Neural cell (in vitro differentiated cells): Measurements from ENCODE around the gene EFCAB13. TPM values are rescaled to one million over a fixed set of nuclear protein-coding genes. Genes with fewer than 3 reads are reported as not detected.

Experiments used
- H2AFZ ChIP-seq: fragments of 200-600, 300-800 bp; sonication (generic), shearing (Covaris generic); 2 replicates; pipeline ENCODE4 v1.6.0; 2014; ENCODE audit warnings: low read depth, mild to moderate bottlenecking, antibody characterized with exemption, low read length, moderate library complexity
- H3F3A ChIP-seq: fragments of 200-600 bp; shearing (Covaris generic); 2 replicates; pipeline ENCODE4 v1.6.1; 2016; ENCODE audit warnings: mild to moderate bottlenecking, moderate library complexity, mixed read lengths, antibody characterized with exemption, low read length; ENCODE audit not compliant: insufficient read depth, poor library complexity, severe bottlenecking
- H3K27ac ChIP-seq: fragments of 200-600, 300-800 bp; sonication (generic), shearing (Covaris generic); 2 replicates; pipeline ENCODE4 v1.5.1; 2014; ENCODE audit warnings: mild to moderate bottlenecking, low read length, moderate library complexity
- H3K27me3 ChIP-seq: fragments of 300-800, 200-600 bp; sonication (generic), shearing (Covaris generic); 2 replicates; pipeline ENCODE4 v1.6.0; 2014; ENCODE audit warnings: mild to moderate bottlenecking, low read depth, low read length, moderate library complexity; ENCODE audit not compliant: insufficient read depth
- H3K36me3 ChIP-seq: fragments of 300-800, 200-600 bp; sonication (generic), shearing (Covaris generic); 2 replicates; pipeline ENCODE4 v1.5.1; 2014; ENCODE audit warnings: mild to moderate bottlenecking, antibody characterized with exemption, low read length, moderate library complexity; ENCODE audit not compliant: insufficient read depth
- H3K4me2 ChIP-seq: fragments of 300-800, 200-600 bp; sonication (generic), shearing (Covaris generic); 2 replicates; pipeline ENCODE4 v1.6.0; 2014; ENCODE audit warnings: mild to moderate bottlenecking, low read length
- H3K4me3 ChIP-seq: fragments of 300-800, 200-600 bp; sonication (generic), shearing (Covaris generic); 2 replicates; pipeline ENCODE4 v1.5.1; 2014; ENCODE audit warnings: mild to moderate bottlenecking, low read length, moderate library complexity
- H3K79me2 ChIP-seq: fragments of 200-600 bp; shearing (Covaris generic); replicated peaks from 2 replicates; pipeline ENCODE4 v1.6.0; 2014; ENCODE audit warnings: mild to moderate bottlenecking, low read length, moderate library complexity; ENCODE audit not compliant: insufficient read depth
- H3K9ac ChIP-seq: fragments of 300-800, 200-600 bp; sonication (generic), shearing (Covaris generic); 2 replicates; pipeline ENCODE4 v1.6.1; 2016; ENCODE audit warnings: mild to moderate bottlenecking, low read length, mixed read lengths
- H3K9me2 ChIP-seq: fragments of 200-600 bp; shearing (Covaris generic); 2 replicates; pipeline ENCODE4 v1.6.1; 2016; ENCODE audit warnings: mild to moderate bottlenecking, low read length, mixed read lengths; ENCODE audit not compliant: insufficient read depth
- H3K9me3 ChIP-seq: fragments of 200-600, 300-800 bp; sonication (generic), shearing (Covaris generic); 2 replicates; pipeline ENCODE4 v1.6.1; 2016; ENCODE audit warnings: mild to moderate bottlenecking, mixed run types, low read length, moderate library complexity, mixed read lengths
- H4K20me1 ChIP-seq: fragments of 200-600 bp; shearing (Covaris generic); 2 replicates; pipeline ENCODE4 v1.6.1; 2016; ENCODE audit warnings: mild to moderate bottlenecking, mixed run types; ENCODE audit not compliant: insufficient read depth
- CTCF ChIP-seq: fragments of 450-650 bp; IDR thresholded peaks from 2 replicates; pipeline ENCODE4 v1.5.1; 2014; ENCODE audit warnings: antibody characterized with exemption, mild to moderate bottlenecking, moderate library complexity; ENCODE audit not compliant: poor library complexity, severe bottlenecking
- EP300 ChIP-seq: fragments of 450-650 bp; conservative IDR thresholded peaks from 2 replicates; pipeline ENCODE4 v1.6.1; 2014; ENCODE audit warnings: antibody characterized with exemption, mild to moderate bottlenecking, moderate library complexity; ENCODE audit not compliant: poor library complexity, severe bottlenecking
- EZH2 ChIP-seq: fragments of 200-600, 300-800 bp; shearing (Covaris generic), sonication (generic); IDR thresholded peaks from 2 replicates; pipeline ENCODE4 v1.6.1; 2014; ENCODE audit warnings: antibody characterized with exemption, low read length, borderline replicate concordance, mild to moderate bottlenecking; ENCODE audit not compliant: insufficient read depth, poor library complexity, severe bottlenecking
- MXI1 ChIP-seq: fragments of 450-650 bp; conservative IDR thresholded peaks from 2 replicates; pipeline ENCODE4 v1.6.1; 2014; ENCODE audit warnings: antibody characterized with exemption, mild to moderate bottlenecking; ENCODE audit not compliant: poor library complexity, severe bottlenecking
- POLR2AphosphoS5 ChIP-seq: IDR thresholded peaks from 2 replicates; pipeline ENCODE4 v1.6.1; 2012
- RAD21 ChIP-seq: fragments of 450-650 bp; conservative IDR thresholded peaks from 2 replicates; pipeline ENCODE4 v1.6.1; 2014; ENCODE audit warnings: antibody characterized with exemption, mild to moderate bottlenecking, moderate library complexity
- REST ChIP-seq: IDR thresholded peaks from 2 replicates; pipeline ENCODE4 v1.6.1; 2012; ENCODE audit warnings: borderline replicate concordance
- SMC3 ChIP-seq: fragments of 450-650 bp; conservative IDR thresholded peaks from 2 replicates; pipeline ENCODE4 v1.6.1; 2014; ENCODE audit warnings: antibody characterized with exemption, mild to moderate bottlenecking, moderate library complexity; ENCODE audit not compliant: poor library complexity
- TAF1 ChIP-seq: IDR thresholded peaks from 2 replicates; pipeline ENCODE4 v1.6.1; 2012; ENCODE audit warnings: low read depth
- polyA plus RNA-seq: library from polyadenylated mRNA; depleted of rRNA; stranded (reverse); fragments of >200 nt; gene quantifications from 2 replicates; pipeline ENCODE4 v1.2.3, GENCODE V29; 2014

EFCAB13 gene
- polyA plus RNA-seq, 1 donor from 2014 or later = 2.2 TPM

- Histone ChIP-seq H3K4me2 (no peak overlapping the region), H4K20me1 (no peaks in the 10 kb centered on the region), H3K27ac (no peak overlapping the region), H3K36me3 (no peaks in the 10 kb centered on the region), H3F3A (no peaks in the 10 kb centered on the region), H3K9ac (no peak overlapping the region), H3K9me2 (no peaks in the 10 kb centered on the region), H3K9me3 (no peaks in the 10 kb centered on the region), H3K4me3 (no peak overlapping the region), H3K79me2 (no peaks in the 10 kb centered on the region), H2AFZ (no peak overlapping the region), H3K27me3 (no peaks in the 10 kb centered on the region)
- TF ChIP-seq CTCF (no peak), MXI1 (no peak), SMC3 (no peak), EP300 (no peak), REST (no peak), RAD21 (no peak), EZH2 (no peak), POLR2AphosphoS5 (no peak), TAF1 (no peak)
These were observed 39.4 kb downstream of the EFCAB13 start for GRCh38 chr17:47363171-47363570.

- Histone ChIP-seq H3K4me3 (no peak overlapping the region), H2AFZ (no peak overlapping the region), H4K20me1 (no peaks in the 10 kb centered on the region), H3K36me3 (no peaks in the 10 kb centered on the region), H3K9me2 (no peaks in the 10 kb centered on the region), H3K27me3 (no peaks in the 10 kb centered on the region), H3F3A (no peaks in the 10 kb centered on the region), H3K79me2 (no peaks in the 10 kb centered on the region), H3K4me2 (no peak overlapping the region), H3K9ac (no peak overlapping the region), H3K9me3 (no peaks in the 10 kb centered on the region), H3K27ac (no peak overlapping the region)
- TF ChIP-seq TAF1 (no peak), RAD21 (no peak), EP300 (no peak), MXI1 (no peak), CTCF (no peak), POLR2AphosphoS5 (no peak), SMC3 (no peak), EZH2 (no peak), REST (no peak)
These were observed 43.5 kb downstream of the EFCAB13 start for GRCh38 chr17:47367257-47367656.
